CD4-positive, alpha-beta T cell (primary cell): ENCODE results near the gene MIEF2. TPM values are rescaled to one million over a fixed set of nuclear protein-coding genes. Genes with fewer than 3 reads are reported as not detected.

ENCODE experiments used
- ATAC-seq: fragments of 200-7000 bp; cut with Tn5 transposase; one replicate; pipeline ENCODE4 v1.10.0; 2022; ENCODE audit warnings: mild to moderate bottlenecking; ENCODE audit not compliant: poor library complexity
- CTCF ChIA-PET: fragments of 350-600 bp; sonication (Branson Sonifier 250); formaldehyde crosslinking; loops from one replicate; lab custom pipeline; 2021; ENCODE audit warnings: antibody characterized with exemption, inconsistent platforms; lab: Charles Lee
- POLR2A ChIA-PET: fragments of 350-600 bp; sonication (Branson Sonifier 250); formaldehyde crosslinking; loops from one replicate; lab custom pipeline; 2021; ENCODE audit warnings: antibody characterized with exemption, inconsistent platforms; lab: Charles Lee
- DNase-seq, 14 experiments: peaks; one replicate each; pipeline ENCODE4 v3.0.0-alpha.2; 2013 to 2020; ENCODE audit warnings: mixed read lengths in 2 of 14
- H3K27ac ChIP-seq, 2 donors: one replicate each; pipeline versions ENCODE4 v1.5.1 to v1.7.0; 2013; ENCODE audit warnings: low read length in 2 of 2, low read depth in 1 of 2, mild to moderate bottlenecking in 1 of 2
- H3K27me3 ChIP-seq, 2 experiments: 1 replicate in 1 of 2; 2 replicates in 1 of 2; pipeline versions ENCODE4 v1.6.1 to v1.7.0; 2013; ENCODE audit warnings: low read length in 2 of 2, control low read depth in 1 of 2, mild to moderate bottlenecking in 1 of 2, moderate library complexity in 1 of 2; ENCODE audit not compliant: insufficient read depth in 2 of 2, control insufficient read depth in 1 of 2
- H3K36me3 ChIP-seq: one replicate; pipeline ENCODE4 v1.6.1; 2013; ENCODE audit warnings: low read length, control low read depth; ENCODE audit not compliant: insufficient read depth
- H3K4me1 ChIP-seq: one replicate; pipeline ENCODE4 v1.6.1; 2013; ENCODE audit warnings: low read length, control low read depth; ENCODE audit not compliant: insufficient read depth
- H3K4me3 ChIP-seq: one replicate; pipeline ENCODE4 v1.5.1; 2013; ENCODE audit warnings: mild to moderate bottlenecking, low read length, moderate library complexity
- H3K9me3 ChIP-seq, 2 experiments: 1 replicate in 1 of 2; 2 replicates in 1 of 2; pipeline versions ENCODE4 v1.6.1 to v1.7.0; 2013; ENCODE audit warnings: low read length in 2 of 2, mild to moderate bottlenecking in 2 of 2, control low read depth in 1 of 2, moderate library complexity in 1 of 2; ENCODE audit not compliant: control insufficient read depth in 1 of 2, insufficient read depth in 1 of 2
- H3K27ac Mint-ChIP-seq: one replicate; pipeline ENCODE4 v1.8.0; 2020; ENCODE audit warnings: mixed read lengths
- H3K27me3 Mint-ChIP-seq: one replicate; pipeline ENCODE4 v1.8.0; 2021; ENCODE audit warnings: mixed read lengths
- H3K36me3 Mint-ChIP-seq: one replicate; pipeline ENCODE4 v1.8.0; 2021; ENCODE audit warnings: low read depth, mixed read lengths
- H3K4me1 Mint-ChIP-seq: one replicate; pipeline ENCODE4 v1.8.0; 2021; ENCODE audit warnings: low read depth, mixed read lengths
- H3K4me3 Mint-ChIP-seq: one replicate; pipeline ENCODE4 v1.8.0; 2020; ENCODE audit warnings: mild to moderate bottlenecking, mixed read lengths
- H3K9me3 Mint-ChIP-seq: one replicate; pipeline ENCODE4 v1.8.0; 2020; ENCODE audit warnings: mixed read lengths
- CTCF ChIP-seq: fragments of 200-600 bp; IDR thresholded peaks from one replicate; pipeline ENCODE4 v1.8.0; 2022; ENCODE audit warnings: antibody characterized with exemption, mild to moderate bottlenecking
- intact Hi-C, 2 experiments: fragments of 100-400 bp; cut with DNase I in 1 of 2; cut with micrococcal nuclease in 1 of 2; formaldehyde crosslinking; loops; one replicate each; pipeline versions ENCODE4 v1.15.1 to v1.9.0; 2023 to 2025; cut with DNase I, micrococcal nuclease
- total RNA-seq, 174 experiments: library from RNA in 2 of 174; stranded (reverse) in 2 of 174; gene quantifications; one replicate each; pipeline ENCODE4 v1.2.3 and lab custom pipeline; 2021 to 2026

MIEF2 gene
- total RNA-seq, 2 experiments from 2014 or later = 10.7 to 14.3 TPM

GRCh38 chr17:18235743-18236256 is 24.7 kb upstream of the MIEF2 start:
- H3K9me3 Mint-ChIP-seq = no peaks in the 10 kb centered on the region
- no peaks in the 10 kb centered on the region for H3K27me3 Mint-ChIP-seq
- no peaks in the 10 kb centered on the region for H3K27me3 ChIP-seq
- no peak overlapping the region for H3K27ac ChIP-seq
- no peaks in the 10 kb centered on the region for H3K4me1 Mint-ChIP-seq
- POLR2A ChIA-PET = no interaction called here
- no peaks in the 10 kb centered on the region for H3K9me3 ChIP-seq
- H3K4me3 ChIP-seq = no peak overlapping the region
- H3K36me3 Mint-ChIP-seq = peaks cover 48% of the 10 kb centered on the region
- intact Hi-C loops = no loop called here
- H3K4me1 ChIP-seq = peaks cover 2% of the 10 kb centered on the region
- H3K4me3 Mint-ChIP-seq = no peak overlapping the region
- CTCF ChIA-PET = no interaction called here
- no peak for TF ChIP-seq CTCF
- ATAC-seq = no peak
- H3K27ac Mint-ChIP-seq = no peak overlapping the region
- H3K36me3 ChIP-seq = peaks cover 57% of the 10 kb centered on the region
- no peak for DNase-seq

GRCh38 chr17:18236494-18236893 is 24.0 kb upstream of the MIEF2 start:
- Mint-ChIP-seq H3K4me3 (no peak overlapping the region), H3K9me3 (no peaks in the 10 kb centered on the region), H3K27ac (no peak overlapping the region), H3K36me3 (peaks cover 48% of the 10 kb centered on the region), H3K27me3 (no peaks in the 10 kb centered on the region), H3K4me1 (no peaks in the 10 kb centered on the region)
- no peak for ATAC-seq
- ChIA-PET CTCF (no interaction called here), POLR2A (no interaction called here)
- H3K27me3 ChIP-seq = no peaks in the 10 kb centered on the region
- no peak for TF ChIP-seq CTCF
- no peak overlapping the region for H3K27ac ChIP-seq
- intact Hi-C loops = no loop called here
- H3K4me3 ChIP-seq = no peak overlapping the region
- peaks cover 57% of the 10 kb centered on the region for H3K36me3 ChIP-seq
- H3K9me3 ChIP-seq = no peaks in the 10 kb centered on the region
- DNase-seq = no peak
- H3K4me1 ChIP-seq = no peaks in the 10 kb centered on the region

GRCh38 chr17:18237461-18237860 is 23.0 kb upstream of the MIEF2 start:
- Histone ChIP-seq H3K4me1 (no peaks in the 10 kb centered on the region), H3K36me3 (peaks cover 61% of the 10 kb centered on the region), H3K27me3 (no peaks in the 10 kb centered on the region), H3K4me3 (no peak overlapping the region), H3K9me3 (no peaks in the 10 kb centered on the region), H3K27ac (no peak overlapping the region)
- Mint-ChIP-seq H3K27ac (no peak overlapping the region), H3K4me1 (no peaks in the 10 kb centered on the region), H3K36me3 (peaks cover 54% of the 10 kb centered on the region), H3K9me3 (no peaks in the 10 kb centered on the region), H3K4me3 (no peak overlapping the region), H3K27me3 (no peaks in the 10 kb centered on the region)
- intact Hi-C loops = no loop called here
- DNase-seq (no peak), ATAC-seq (no peak)
- POLR2A ChIA-PET = no interaction called here
- TF ChIP-seq CTCF = no peak
- CTCF ChIA-PET = no interaction called here
